GM18861 (cell line): ENCODE data around the gene ADIPOQ.
A peak's percentile ranks its signal among the peaks of the same experiment; 100 is the strongest.
"Not testable (repeated sequence)": the region's sequence is repeated elsewhere in the genome, so short reads cannot be mapped to it uniquely, and the experiment has no call there.

Source experiments
- ATAC-seq: cut with Tn5 transposase; IDR thresholded peaks from one replicate; pipeline ENCODE4 v1.9.1; 2021; ENCODE audit not compliant: unreplicated experiment

The ADIPOQ gene

DNA sequence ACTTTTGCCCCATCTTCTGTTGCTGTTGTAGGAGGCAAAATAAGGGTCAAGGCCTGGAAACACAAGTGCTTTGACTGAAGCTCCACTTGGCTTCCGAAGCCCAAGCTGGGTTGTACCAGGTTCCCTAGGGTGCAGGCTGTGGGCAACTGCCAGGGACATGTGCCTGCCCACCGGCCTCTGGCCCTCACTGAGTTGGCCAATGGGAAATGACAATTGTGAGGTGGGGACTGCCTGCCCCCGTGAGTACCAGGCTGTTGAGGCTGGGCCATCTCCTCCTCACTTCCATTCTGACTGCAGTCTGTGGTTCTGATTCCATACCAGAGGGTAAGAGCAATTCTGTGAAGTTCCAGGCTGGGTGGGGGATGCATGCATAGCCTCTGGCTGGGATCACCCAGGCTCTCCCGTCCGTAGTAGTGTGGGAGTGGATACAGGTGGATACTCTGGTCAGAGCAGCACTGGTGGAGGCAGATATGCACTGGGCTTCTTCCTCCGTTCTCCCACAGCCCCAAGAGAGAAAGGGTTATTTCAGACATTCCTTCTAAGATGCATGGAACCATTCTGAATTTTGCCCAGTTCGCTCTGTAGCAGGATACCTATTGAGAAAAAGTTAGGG lies at the start of gene ADIPOQ:
Gene ADIPOQ, plus strand, starts transcription at position 285 of the 613 bp plus-strand sequence. CDS start 10,349 bp downstream, outside the sequence.
- ATAC-seq, result no peak

DNA sequence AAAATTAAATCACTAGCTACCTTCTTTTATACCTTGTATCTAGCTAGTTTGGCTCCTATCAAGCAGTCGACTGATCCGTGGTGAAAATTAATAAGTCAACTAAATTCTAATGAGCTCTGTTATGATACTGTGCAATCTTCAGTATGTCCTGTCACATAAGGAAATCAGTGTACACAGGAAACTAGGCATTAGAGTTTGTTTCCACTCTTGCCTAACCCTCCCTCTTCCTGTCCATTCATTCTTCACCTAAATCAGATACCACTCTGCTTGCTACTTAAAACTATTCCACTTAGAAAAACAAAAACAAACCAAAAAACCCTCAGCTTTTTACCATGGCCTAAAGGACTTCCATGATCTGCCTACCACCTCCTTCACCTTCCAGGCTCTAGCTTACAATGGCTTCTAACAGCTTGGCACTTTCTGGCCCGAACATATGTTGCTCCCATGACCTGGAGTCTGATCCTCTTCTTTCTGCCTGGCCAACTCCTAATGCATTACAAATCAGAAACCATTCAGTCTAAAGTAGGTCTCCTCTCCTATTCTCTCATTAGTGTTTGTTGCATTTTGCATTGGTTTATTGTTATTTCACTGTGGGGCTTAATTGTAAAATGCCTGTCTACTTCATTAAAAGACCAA lies 44.2 kb upstream of the ADIPOQ start:
- ATAC-seq, result no peak

DNA sequence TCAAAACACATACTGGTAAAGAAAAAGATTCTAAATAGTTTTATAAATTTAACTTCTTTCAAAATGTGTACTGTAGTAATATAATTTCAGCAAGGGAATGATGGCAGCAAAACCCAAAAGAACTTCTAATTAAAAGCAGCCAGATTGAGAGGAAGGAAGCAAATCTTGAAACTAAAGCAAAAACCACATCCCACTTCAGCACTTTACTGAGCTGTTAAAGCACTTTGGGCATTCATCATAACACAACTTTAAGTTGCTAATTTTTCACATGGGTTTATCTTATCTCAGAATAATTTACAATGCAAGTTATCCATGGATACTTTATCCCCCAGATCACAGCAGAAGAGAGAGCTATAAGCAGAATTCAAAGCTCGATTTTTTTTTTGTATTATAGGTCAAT lies 42.2 kb upstream of the ADIPOQ start:
- no peak for ATAC-seq

DNA sequence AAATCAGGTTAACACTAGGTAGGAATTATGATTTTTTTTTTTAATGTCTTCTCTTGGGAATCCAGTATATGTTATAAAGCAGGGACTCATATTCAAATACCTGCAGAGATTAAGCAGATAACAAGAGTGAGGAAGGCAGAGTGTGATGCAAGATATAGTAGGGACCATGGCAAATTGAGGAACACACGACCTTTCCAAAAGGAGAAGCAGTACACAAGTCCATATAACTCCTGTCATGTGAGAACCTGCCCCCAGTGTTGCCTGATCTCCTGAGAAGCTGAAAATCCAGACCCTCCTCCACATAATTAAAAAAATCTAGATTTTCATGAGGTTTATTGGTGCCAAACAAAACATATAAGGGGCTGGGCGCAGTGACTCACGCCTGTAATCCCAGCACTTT lies 39.8 kb upstream of the ADIPOQ start:
- no peak for ATAC-seq

DNA sequence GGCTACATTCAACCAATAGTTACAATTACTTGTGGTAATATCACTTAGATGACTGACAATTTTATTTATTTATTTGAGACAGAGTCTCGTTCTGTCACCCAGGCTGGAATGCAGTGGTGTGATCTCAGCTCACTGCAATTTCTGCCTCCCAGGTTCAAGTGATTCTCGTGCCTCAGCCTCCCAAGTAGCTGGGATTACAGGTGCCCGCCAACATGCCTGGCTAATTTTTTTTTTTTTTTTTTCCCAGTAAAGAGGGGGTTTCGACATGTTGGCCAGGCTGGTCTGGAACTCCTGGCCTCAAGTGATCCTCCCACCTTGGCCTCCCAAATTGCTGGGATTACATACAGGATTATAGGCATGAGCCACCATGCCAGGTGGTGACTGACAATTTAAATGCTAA lies 39.1 kb upstream of the ADIPOQ start:
- not testable (repeated sequence) for ATAC-seq

DNA sequence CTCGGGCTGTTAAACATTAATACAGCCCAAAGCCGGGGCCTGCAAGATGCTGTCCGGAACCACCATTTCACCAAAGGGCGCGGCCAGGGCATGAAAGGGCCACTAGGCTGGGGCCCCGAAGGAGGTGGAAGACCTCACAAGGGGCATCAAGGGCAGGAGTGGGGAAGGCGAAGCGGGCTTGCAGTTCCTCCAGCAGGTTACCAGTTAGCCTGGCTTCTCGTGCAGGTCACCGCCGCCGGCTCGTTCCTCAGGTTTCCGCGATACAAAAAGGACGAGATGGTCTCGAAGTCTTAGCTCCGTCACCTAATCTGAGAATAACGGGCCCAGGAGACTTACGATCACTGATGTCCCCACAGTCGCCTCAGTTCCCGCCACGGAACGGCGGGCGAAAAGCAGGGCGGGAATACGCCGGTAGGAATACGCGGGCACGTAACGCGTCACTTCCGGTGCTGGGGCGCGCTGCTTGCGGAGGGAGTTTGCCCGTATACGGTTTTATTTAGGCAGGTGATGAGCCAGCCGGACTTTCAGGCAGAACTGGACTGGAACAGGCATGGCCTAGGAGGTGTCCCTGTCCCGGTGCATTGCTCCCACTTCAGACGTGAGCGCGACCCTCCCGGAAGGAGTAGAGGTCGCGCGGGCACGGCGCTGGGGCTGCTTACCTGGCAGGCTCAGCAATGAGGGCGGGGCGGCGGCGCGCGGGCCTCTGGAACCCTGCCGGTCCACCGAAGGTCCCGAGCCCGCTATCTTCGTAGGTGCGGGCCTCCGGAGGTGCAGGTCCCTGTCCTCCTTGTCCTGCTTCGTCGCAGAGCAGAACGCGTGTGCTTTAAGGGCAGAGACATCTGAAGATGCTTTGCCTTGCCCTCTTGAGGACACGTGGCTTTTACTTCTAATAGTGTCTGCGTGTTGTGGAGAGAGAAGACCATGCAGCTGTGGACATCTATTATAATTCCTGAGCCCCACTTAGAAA lies 36.1 kb upstream of the ADIPOQ start, which contains the start of gene RFC4:
Gene RFC4, minus strand, starts transcription at position 394 of the 967 bp plus-strand sequence. CDS start 1,769 bp downstream, outside the sequence.
- ATAC-seq, result peak; percentile 86

DNA sequence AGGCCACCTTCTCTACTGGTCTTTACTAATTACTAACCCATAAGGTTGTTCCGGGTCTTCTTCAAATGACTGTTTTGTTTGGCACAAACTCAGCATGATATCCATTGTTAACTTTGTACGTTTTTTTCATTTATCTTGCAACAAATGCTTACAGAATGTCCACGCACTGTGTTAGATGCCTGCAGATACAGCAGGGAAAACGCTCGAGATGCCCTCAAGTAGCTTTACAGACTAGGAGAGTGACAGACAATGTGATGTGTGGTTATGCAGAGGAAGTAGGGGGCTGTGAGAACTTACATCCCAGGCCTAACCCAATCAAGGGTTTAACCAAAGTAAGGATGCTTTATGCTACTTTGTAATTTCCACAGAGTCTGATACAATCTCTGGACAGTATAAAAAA lies 35.3 kb upstream of the ADIPOQ start:
- ATAC-seq, result no peak

DNA sequence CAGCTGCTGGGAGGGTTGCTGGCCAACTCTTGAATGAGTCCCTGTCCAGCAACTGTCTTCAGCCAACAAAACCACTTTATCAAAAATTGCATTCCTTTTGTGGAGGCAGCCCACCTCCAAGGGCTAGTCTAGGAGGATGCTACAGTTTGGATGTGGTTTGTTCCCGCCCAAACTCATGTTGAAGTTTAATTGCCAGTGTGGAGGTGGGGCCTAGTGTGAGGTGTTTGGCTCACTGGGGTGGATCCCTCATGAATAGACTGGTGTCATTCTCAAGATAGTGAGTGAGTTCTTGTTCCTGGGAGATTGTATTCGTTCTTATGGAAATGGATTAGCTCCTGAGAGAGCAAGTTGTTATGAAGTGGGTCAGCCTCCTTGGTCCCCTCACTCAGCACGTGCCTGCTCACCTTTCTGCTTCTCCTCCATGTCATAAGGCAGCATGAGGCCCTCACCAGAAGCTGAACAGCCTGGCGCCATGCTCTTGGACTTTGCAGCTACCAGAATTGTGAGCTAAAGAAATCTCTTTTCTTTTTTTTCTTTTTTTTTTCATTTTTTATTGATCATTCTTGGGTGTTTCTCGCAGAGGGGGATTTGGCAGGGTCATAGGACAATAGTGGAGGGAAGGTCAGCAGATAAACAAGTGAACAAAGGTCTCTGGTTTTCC lies 32.0 kb upstream of the ADIPOQ start:
- ATAC-seq, result no peak

DNA sequence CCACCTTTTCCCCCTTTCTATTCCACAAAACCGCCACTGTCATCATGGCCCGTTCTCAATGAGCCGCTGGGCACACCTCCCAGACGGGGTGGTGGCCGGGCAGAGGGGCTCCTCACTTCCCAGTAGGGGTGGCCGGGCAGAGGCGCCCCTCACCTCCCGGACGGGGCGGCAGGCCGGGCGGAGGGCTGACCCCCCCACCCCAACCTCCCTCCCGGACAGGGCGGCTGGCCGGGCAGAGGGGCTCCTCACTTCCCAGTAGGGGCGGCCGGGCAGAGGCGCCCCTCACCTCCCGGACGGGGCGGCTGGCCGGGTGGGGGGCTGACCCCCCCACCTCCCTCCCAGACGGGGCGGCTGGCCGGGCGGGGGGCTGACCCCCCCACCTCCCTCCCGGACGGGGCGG lies 31.2 kb upstream of the ADIPOQ start:
- ATAC-seq, result not testable (repeated sequence)

DNA sequence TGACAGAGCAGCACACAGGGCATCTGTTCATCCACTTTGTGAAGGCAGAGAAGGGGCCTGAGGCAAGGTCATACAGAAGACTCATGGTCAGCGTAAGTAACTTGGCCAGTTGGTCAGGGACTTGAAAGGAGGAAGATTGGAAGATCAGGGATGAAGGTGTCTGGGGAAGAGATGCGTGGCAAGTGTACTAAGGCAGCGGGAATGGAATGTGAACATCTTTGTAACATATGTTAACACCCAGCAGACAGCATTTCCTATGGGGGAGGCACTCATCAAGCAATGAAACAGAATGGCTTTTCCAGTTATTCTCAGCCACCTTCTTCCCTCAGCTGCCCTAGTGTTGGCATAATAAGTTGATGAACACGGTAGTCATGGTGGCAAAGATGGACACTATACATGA lies 28.4 kb upstream of the ADIPOQ start:
- ATAC-seq, result no peak

DNA sequence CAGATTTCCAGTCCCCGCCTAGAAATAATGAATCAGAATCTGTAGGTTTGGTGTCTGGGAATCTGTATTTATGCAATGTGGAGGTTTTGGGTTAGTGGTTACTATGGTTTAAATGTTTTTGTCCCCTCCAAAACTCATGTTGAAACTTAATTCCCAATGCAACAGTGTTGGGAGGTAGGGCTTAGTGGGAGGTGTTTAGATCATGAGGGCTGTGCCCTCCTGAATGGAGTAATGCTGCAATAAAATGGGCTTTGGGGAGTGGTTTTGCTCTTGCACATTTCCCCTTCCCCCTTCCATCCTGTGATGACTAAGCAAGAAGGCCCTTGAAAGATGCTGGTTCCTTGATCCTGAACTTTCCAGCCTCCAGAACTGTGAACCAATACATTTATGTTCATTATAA lies 27.1 kb upstream of the ADIPOQ start:
- ATAC-seq, result no peak

DNA sequence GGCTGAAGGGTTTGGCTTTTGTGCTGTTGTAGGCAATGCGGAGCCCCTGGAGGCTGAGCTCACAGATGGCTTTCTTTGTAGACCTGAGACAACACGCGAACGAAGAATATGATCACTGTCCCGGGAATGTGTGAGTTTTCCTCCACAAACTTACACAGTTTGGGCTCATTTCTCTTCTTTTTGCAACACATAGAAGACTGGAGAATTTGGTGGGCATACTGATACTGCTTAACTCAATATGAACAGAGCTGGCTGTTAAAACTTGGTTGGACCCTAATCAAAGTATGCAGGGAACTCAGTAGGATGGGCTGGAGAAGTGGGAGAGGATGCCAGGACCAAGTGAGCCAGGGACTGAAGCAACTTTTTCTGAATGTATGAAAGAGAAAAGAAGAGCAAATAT lies 24.0 kb upstream of the ADIPOQ start:
- no peak for ATAC-seq

DNA sequence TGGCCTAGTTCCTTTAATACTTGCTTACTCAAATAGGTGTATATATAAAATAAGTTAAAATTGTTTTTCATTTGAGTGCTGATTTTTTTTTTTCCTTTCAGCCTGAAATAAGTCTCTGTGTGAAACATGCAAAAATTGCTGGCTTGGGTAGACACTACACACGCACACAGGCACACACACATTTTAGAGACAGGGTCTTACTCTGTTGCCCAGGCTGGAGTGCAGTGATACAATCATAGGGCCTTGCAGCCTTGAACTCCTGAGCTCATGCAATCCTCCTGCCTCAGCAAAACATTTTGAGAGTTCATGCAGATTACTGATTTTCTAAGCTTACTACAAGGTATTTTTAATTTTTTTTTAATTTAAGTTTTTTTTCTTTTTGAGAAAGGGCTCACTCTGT lies 23.6 kb upstream of the ADIPOQ start:
- ATAC-seq, result no peak

DNA sequence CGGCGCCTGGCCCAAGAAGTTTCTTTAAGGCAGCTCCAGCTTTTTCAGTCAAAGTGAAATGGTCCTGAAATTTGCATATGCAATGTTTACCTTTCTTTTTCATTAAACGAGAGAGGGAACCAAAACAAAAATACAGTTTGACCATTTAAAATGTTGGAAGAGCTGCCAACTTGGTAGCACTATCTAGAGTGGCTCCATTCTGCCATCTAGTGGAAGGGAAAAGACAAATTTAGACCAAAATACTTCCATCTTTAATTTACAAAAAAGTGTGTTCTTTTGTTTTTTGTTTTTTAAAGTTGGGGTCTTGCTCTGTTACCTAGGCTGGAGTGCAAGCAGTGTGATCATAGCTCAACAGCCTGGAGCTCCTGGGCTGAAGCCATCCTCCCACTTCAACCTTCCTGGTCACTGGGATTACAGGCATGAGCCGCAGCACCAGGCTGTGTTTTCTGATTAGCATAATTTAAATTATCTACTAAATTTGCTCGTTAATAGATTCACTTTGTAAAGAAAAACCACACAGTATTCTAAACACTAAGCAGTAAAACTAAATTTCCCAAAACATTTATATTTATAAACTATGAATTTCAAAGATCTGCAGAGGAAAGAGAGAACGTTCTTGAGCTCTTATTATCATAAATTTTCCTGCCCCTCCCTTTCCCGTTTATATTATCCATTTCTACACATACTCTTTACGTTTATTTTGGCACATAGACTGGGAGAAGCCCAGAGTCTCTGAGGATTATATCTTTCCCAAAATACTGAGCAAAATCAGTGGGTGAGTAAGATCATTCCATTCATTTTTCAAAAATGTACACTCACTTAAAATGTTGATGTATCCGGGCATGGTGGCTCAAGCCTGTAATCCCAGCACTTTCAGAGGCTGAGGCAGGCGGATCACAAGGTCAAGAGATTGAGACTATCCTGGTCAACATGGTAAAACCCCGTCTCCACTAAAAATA lies 20.8 kb upstream of the ADIPOQ start:
- ATAC-seq, result no peak

DNA sequence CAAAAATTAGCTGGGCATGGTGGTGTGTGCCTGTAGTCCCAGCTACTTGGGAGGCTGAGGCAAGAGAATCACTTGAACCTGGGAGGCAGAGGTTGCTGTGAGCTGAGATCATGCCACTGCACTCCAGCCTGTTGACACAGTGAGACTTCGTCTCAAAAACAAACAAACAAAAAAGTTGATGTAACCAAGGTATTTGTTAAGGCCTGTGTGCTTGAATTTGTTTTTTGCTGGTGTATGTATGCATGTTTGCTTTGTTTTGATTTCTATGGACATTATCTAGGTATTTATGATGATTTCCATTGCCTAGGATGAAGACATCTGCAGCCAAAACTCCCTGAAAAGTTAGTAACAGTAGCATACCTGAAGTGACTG lies 20.1 kb upstream of the ADIPOQ start:
- ATAC-seq, result not testable (repeated sequence)

DNA sequence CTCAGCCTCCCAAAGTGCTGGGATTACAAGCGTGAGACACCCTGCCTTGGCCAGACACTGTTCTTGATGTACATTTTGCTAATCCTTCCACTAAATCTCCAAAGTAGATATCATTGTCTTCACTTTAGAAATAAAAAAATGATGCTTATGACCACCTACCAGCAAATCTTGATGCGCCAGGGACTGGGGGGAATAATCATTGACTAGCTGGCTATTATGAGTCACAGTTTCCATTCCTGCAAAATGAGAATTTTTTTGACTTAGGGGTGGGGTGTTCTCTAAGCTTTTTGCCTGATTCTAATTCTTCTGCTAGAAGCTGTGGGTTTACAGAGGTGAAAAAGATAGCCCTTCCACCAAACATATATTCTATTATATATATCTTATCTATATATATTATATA lies 19.1 kb upstream of the ADIPOQ start:
- no peak for ATAC-seq

DNA sequence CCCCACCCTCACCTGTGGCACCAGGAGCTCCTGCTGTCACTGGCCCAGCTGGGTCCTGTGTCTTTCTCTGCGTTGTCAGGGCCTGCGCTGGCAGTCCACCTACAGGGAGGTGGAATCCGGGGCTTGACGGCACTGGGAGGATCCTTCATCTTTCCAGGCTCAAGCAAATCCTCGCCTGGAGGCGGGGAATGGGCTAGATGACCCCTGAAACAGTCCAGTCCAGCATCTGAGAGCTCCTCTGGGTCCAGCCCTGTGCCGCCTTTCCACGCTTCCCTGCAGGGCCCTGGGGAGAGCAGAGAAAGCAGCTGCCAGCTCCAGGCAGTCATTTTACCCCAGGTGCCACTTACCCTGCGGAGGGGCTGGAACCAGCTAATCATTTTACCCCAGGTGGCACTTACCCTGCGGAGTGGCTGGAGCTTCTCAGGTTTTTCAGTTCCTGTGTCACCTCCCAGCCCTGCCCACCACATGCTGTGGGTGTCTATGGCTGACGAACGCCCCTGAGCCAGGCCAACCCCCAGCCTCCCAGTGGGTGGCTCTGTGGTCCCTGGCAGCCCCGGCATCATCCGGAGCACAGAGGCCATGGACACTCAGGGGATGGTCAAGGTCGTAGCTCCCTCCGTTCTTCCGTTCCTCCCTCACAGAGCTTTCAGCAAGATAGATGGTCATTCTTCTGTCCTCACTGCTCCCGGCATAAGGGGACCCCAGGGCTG lies 17.9 kb upstream of the ADIPOQ start:
- ATAC-seq, result no peak

DNA sequence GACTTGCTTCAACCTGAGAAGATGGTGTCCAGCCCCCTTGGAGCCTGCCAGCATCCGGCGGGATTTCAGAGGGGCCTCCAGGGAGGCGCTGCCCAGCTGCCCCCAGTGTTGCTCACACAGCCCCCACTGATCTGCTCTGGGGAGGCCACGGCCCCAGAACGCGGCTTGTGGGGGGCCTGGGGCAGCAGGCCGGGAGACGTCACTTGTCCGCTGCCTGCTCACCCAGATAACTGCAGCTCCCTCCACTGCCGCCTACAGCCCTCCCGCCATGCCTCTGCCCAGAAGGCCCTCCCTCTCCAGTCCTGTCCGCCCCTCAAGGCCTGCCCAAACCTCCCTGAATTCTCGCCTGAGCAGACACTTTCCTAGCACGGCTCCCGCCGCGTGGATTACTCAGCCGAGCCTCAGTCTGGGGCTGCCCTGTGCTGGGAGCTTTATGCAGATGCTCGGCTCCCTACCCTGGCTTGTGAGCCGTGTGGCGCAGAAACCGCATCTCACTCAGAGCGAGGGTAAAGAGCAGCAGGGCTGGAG lies 17.2 kb upstream of the ADIPOQ start:
- no peak for ATAC-seq

DNA sequence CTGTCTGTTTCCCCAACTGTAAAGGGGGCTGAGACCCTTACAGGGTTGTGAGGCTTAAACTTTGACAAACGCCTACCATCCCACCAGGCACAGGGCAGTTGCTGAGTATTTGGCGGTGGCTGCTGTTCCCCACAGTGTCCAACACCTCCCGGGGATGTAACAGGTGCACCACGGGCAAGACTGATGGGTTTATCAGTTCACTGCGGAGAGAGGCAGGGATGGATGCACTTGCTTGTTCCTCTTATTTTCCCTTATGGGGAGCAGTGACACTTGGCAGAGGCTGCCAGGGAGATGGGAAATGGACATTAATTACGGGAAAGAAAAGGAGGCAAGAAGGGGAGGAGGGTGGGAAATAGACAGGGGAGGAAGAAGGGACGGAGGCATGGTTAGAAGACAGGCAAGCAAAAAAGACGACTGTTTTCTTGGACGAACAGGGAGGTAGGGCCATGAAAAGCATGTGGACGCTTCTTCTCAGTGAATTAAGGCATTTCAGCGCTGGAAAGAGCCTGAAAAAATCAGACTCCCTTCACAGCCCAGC lies 16.6 kb upstream of the ADIPOQ start:
- no peak for ATAC-seq
